ENCODE results near the gene GINS2. TPM values are rescaled to one million over a fixed set of nuclear protein-coding genes. Genes with fewer than 3 reads are reported as not detected.

The GINS2 gene
- total RNA-seq, 1 experiment from 2014 or later = 38.0 TPM

DNA sequence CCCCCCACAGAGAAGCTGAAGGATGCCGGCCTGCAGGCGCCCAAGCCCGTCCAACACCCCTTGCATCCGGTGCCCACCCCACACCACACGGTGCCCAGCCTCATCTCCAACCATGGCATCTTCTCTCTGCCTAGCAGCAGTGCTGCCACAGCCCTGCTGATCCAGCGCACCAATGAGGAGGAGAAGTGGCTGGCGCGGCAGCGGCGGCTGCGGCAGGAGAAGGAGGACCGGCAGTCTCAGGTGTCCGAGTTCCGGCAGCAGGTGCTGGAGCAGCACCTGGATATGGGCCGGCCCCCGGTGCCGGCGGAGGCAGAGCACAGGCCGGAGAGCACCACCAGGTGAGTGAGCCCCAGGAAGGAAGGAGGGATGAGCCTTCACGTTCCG lies 31.5 kb downstream of the GINS2 start:
- TF ChIP-seq ZNF671 (CRISPR knock-in tag; IDR thresholded peaks at IDR 0.05) (no peak), ELF4 (CRISPR knock-in tag; IDR thresholded peaks at IDR 0.05; ENCODE audit: low read depth) (no peak), ETV6 (CRISPR knock-in tag; IDR thresholded peaks at IDR 0.05) (no peak), OVOL2 (CRISPR knock-in tag; IDR thresholded peaks at IDR 0.05; ENCODE audit: borderline replicate concordance) (no peak)
- no peak for DNase-seq (ENCODE audit: low spot score)
- no peak overlapping the region for H3K27ac Mint-ChIP-seq

DNA sequence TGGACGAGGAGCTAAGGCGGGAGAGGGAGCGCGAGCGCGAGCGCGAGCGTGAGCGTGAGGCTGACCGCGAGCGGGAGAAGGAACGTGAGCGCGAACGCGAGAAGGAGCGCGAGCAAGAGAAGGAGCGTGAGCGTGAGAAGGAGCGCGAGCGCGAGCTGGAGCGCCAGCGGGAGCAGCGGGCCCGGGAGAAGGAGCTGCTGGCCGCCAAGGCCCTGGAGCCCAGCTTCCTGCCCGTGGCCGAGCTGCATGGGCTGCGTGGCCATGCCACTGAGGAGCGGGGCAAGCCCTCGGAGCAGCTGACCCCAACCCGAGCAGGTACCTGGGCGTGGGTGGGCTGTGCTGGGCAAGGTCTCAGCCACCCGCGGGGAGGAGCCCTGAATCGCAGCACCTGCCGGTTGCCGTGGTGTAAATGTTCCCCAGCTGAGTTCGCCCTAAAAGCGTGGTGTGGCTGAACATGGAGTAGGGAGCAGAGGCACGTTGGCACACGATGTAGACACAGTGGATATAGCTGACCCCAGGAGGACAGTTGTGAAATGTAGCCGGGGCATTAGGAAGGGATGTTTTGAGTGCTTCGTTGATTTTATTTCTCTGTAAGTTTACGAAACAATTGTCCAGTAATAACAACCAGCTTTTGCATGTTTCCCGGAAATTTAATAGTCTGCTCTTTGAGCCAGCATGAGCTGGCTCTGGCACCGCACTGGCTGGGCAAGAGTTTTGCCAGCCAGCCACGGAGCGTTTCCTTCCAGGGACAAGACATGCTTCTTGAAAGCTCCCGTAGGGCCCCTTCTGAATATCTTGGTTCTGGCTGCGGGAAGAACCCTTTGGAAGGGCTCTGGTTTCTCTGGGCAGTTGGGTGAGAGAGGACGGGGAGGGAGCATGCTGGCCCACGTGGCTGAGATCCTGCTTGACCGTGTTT lies 32.1 kb downstream of the GINS2 start:
- Mint-ChIP-seq H3K9me3 (no peaks in the 10 kb centered on the region), H3K27ac (0 out of 2 replicates have a peak overlapping the region, but pooled peaks have one; percentile 79), H3K27me3 (ENCODE audit: low read depth) (no peaks in the 10 kb centered on the region), H3K4me1 (no peaks in the 10 kb centered on the region), H3K4me3 (no peak overlapping the region), H3K36me3 (peaks cover 24% of the 10 kb centered on the region)
- CTCF ChIA-PET = interaction anchor here (0.6 to 1.3 kb wide), 5 partner anchors 13 to 195 kb away, joined by 3 to 4 read pairs (median 3); no protein-coding TSS in a partner anchor
- no peak for ATAC-seq
- TF ChIP-seq ZNF138 (CRISPR knock-in tag; conservative IDR thresholded peaks at IDR 0.05) (no peak), ZNF416 (CRISPR knock-in tag; IDR thresholded peaks at IDR 0.05) (no peak), NFYB (CRISPR knock-in tag; conservative IDR thresholded peaks at IDR 0.05; ENCODE audit: low read depth) (no peak), NFATC4 (CRISPR knock-in tag; IDR thresholded peaks at IDR 0.05) (no peak), NR3C1 (CRISPR knock-in tag; conservative IDR thresholded peaks at IDR 0.05; ENCODE audit: low read depth) (no peak), GABPB1 (CRISPR knock-in tag; IDR thresholded peaks at IDR 0.05) (no peak), NR2C2 (CRISPR knock-in tag; IDR thresholded peaks at IDR 0.05) (no peak), KAT7 (CRISPR knock-in tag; IDR thresholded peaks at IDR 0.05; ENCODE audit: borderline replicate concordance) (no peak), TCF7 (CRISPR knock-in tag; IDR thresholded peaks at IDR 0.05; ENCODE audit: low read depth) (no peak)
- TF ChIP-seq, protein P1, sequence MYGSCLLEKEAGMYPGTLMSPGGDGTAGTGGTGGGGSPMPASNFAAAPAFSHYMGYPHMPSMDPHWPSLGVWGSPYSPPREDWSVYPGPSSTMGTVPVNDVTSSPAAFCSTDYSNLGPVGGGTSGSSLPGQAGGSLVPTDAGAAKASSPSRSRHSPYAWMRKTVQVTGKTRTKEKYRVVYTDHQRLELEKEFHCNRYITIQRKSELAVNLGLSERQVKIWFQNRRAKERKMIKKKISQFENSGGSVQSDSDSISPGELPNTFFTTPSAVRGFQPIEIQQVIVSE (CRISPR knock-in tag; IDR thresholded peaks at IDR 0.05; ENCODE audit: borderline replicate concordance) = no peak
- TF ChIP-seq, protein P2, sequence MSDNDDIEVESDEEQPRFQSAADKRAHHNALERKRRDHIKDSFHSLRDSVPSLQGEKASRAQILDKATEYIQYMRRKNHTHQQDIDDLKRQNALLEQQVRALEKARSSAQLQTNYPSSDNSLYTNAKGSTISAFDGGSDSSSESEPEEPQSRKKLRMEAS (CRISPR knock-in tag; IDR thresholded peaks at IDR 0.05) = no peak
- TF ChIP-seq, protein P3, sequence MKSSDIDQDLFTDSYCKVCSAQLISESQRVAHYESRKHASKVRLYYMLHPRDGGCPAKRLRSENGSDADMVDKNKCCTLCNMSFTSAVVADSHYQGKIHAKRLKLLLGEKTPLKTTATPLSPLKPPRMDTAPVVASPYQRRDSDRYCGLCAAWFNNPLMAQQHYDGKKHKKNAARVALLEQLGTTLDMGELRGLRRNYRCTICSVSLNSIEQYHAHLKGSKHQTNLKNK (CRISPR knock-in tag; IDR thresholded peaks at IDR 0.05) = no peak
- TF ChIP-seq, protein P4, sequence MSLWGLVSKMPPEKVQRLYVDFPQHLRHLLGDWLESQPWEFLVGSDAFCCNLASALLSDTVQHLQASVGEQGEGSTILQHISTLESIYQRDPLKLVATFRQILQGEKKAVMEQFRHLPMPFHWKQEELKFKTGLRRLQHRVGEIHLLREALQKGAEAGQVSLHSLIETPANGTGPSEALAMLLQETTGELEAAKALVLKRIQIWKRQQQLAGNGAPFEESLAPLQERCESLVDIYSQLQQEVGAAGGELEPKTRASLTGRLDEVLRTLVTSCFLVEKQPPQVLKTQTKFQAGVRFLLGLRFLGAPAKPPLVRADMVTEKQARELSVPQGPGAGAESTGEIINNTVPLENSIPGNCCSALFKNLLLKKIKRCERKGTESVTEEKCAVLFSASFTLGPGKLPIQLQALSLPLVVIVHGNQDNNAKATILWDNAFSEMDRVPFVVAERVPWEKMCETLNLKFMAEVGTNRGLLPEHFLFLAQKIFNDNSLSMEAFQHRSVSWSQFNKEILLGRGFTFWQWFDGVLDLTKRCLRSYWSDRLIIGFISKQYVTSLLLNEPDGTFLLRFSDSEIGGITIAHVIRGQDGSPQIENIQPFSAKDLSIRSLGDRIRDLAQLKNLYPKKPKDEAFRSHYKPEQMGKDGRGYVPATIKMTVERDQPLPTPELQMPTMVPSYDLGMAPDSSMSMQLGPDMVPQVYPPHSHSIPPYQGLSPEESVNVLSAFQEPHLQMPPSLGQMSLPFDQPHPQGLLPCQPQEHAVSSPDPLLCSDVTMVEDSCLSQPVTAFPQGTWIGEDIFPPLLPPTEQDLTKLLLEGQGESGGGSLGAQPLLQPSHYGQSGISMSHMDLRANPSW (CRISPR knock-in tag; conservative IDR thresholded peaks at IDR 0.05; ENCODE audit: low read depth) = no peak
- TF ChIP-seq, protein P5, sequence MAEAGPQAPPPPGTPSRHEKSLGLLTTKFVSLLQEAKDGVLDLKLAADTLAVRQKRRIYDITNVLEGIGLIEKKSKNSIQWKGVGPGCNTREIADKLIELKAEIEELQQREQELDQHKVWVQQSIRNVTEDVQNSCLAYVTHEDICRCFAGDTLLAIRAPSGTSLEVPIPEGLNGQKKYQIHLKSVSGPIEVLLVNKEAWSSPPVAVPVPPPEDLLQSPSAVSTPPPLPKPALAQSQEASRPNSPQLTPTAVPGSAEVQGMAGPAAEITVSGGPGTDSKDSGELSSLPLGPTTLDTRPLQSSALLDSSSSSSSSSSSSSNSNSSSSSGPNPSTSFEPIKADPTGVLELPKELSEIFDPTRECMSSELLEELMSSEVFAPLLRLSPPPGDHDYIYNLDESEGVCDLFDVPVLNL (CRISPR knock-in tag; IDR thresholded peaks at IDR 0.05; ENCODE audit: borderline replicate concordance, low read depth) = no peak
- TF ChIP-seq, protein P6, sequence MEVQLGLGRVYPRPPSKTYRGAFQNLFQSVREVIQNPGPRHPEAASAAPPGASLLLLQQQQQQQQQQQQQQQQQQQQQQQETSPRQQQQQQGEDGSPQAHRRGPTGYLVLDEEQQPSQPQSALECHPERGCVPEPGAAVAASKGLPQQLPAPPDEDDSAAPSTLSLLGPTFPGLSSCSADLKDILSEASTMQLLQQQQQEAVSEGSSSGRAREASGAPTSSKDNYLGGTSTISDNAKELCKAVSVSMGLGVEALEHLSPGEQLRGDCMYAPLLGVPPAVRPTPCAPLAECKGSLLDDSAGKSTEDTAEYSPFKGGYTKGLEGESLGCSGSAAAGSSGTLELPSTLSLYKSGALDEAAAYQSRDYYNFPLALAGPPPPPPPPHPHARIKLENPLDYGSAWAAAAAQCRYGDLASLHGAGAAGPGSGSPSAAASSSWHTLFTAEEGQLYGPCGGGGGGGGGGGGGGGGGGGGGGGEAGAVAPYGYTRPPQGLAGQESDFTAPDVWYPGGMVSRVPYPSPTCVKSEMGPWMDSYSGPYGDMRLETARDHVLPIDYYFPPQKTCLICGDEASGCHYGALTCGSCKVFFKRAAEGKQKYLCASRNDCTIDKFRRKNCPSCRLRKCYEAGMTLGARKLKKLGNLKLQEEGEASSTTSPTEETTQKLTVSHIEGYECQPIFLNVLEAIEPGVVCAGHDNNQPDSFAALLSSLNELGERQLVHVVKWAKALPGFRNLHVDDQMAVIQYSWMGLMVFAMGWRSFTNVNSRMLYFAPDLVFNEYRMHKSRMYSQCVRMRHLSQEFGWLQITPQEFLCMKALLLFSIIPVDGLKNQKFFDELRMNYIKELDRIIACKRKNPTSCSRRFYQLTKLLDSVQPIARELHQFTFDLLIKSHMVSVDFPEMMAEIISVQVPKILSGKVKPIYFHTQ (CRISPR knock-in tag; IDR thresholded peaks at IDR 0.05) = no peak
- POLR2A ChIA-PET = no interaction called here
- no peak for DNase-seq (ENCODE audit: low spot score)

More for the DNA sequence above, 31.5 kb downstream of the GINS2 start:
- no peaks in the 10 kb centered on the region for H3K9me3 Mint-ChIP-seq
- CTCF ChIA-PET = interaction anchor here (0.6 to 1.0 kb wide), 3 partner anchors 60 to 196 kb away, joined by 3 read pairs; no protein-coding TSS in a partner anchor
- POLR2A ChIA-PET = no interaction called here
- no peak overlapping the region for H3K4me3 Mint-ChIP-seq
- H3K4me1 Mint-ChIP-seq = no peaks in the 10 kb centered on the region
- H3K36me3 Mint-ChIP-seq = peaks cover 27% of the 10 kb centered on the region
- no peak for ATAC-seq
- no peaks in the 10 kb centered on the region for H3K27me3 Mint-ChIP-seq (ENCODE audit: low read depth)
